ENCODE measurements around the gene ST6GALNAC5. TPM values are rescaled to one million over a fixed set of nuclear protein-coding genes. Genes with fewer than 3 reads are reported as not detected.

The ST6GALNAC5 gene
- total RNA-seq, 4 donors from 2014 or later = 3.6 to 23.4 (median 11.0) TPM

DNA sequence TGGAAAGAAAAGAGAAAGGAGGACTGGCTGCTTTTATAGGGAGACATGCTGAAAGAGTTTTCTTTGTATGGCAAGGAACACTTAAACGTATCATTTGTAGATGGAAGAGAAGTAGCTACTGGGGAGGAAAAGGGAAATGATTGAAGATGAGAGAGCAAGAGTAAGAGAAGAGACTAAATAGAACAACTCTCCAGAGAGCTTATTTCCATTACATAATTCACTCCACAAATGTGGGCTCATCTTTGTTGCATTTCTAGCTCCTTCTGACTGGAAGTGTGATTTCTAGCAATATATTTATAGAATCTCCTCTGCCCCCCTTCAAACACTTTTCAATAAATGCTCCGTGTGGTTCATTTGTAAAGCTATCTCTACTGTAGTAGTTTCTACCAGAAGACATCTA, 71.0 kb downstream of the ST6GALNAC5 start:
- no peak for TF ChIP-seq POLR2A (IDR thresholded peaks at IDR 0.05)
- no peak for TF ChIP-seq EP300 (IDR thresholded peaks at IDR 0.05)
- TF ChIP-seq POLR2AphosphoS5 (IDR thresholded peaks at IDR 0.05) = no peak
- TF ChIP-seq, protein P1, sequence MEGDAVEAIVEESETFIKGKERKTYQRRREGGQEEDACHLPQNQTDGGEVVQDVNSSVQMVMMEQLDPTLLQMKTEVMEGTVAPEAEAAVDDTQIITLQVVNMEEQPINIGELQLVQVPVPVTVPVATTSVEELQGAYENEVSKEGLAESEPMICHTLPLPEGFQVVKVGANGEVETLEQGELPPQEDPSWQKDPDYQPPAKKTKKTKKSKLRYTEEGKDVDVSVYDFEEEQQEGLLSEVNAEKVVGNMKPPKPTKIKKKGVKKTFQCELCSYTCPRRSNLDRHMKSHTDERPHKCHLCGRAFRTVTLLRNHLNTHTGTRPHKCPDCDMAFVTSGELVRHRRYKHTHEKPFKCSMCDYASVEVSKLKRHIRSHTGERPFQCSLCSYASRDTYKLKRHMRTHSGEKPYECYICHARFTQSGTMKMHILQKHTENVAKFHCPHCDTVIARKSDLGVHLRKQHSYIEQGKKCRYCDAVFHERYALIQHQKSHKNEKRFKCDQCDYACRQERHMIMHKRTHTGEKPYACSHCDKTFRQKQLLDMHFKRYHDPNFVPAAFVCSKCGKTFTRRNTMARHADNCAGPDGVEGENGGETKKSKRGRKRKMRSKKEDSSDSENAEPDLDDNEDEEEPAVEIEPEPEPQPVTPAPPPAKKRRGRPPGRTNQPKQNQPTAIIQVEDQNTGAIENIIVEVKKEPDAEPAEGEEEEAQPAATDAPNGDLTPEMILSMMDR (IDR thresholded peaks at IDR 0.05) = no peak
- no peak overlapping the region for H3K27ac ChIP-seq

GRCh38 chr1:76939050-76939816, 72.0 kb downstream of the ST6GALNAC5 start:
- no peaks in the 10 kb centered on the region for H3K36me3 ChIP-seq
- H3K27ac ChIP-seq = no peak overlapping the region
- no peaks in the 10 kb centered on the region for H3K9me3 ChIP-seq
- no peaks in the 10 kb centered on the region for H3K4me1 ChIP-seq
- 68 to 79% methylated on average over 5 to 7 of the region's 8 CpGs for WGBS, 2 donors (ENCODE audit: low coverage in 1 of 2)
- H3K4me3 ChIP-seq = no peak overlapping the region
- TF ChIP-seq POLR2A (IDR thresholded peaks at IDR 0.05) = no peak
- TF ChIP-seq, protein P1 (IDR thresholded peaks at IDR 0.05) = no peak
- no peak for TF ChIP-seq POLR2AphosphoS5 (IDR thresholded peaks at IDR 0.05)
- TF ChIP-seq EP300 (IDR thresholded peaks at IDR 0.05) = no peak
- H3K27me3 ChIP-seq = no peaks in the 10 kb centered on the region
- no peak for ATAC-seq

More for the DNA sequence above, 71.0 kb downstream of the ST6GALNAC5 start:
- Histone ChIP-seq H3K36me3 (no peaks in the 10 kb centered on the region), H3K27me3 (no peaks in the 10 kb centered on the region), H3K9me3 (no peaks in the 10 kb centered on the region), H3K4me3 (no peak overlapping the region), H3K4me1 (no peaks in the 10 kb centered on the region)
- ATAC-seq = no peak
- 24 to 32% methylated on average over 2 of the region's 2 CpGs for WGBS, 2 donors (ENCODE audit: low coverage in 1 of 2)

- no peaks in the 10 kb centered on the region for H3K9me3 ChIP-seq
- no peaks in the 10 kb centered on the region for H3K4me1 ChIP-seq
- no peak overlapping the region for H3K27ac ChIP-seq
- TF ChIP-seq EP300 (IDR thresholded peaks at IDR 0.05) (no peak), POLR2A (IDR thresholded peaks at IDR 0.05) (no peak), POLR2AphosphoS5 (IDR thresholded peaks at IDR 0.05) (no peak)
- TF ChIP-seq, protein P1 (IDR thresholded peaks at IDR 0.05) = no peak
- H3K4me3 ChIP-seq = no peak overlapping the region
- 74 to 92% methylated on average over 5 of the region's 5 CpGs for WGBS, 2 donors (ENCODE audit: low coverage in 1 of 2)
- ATAC-seq = no peak
- H3K36me3 ChIP-seq = no peaks in the 10 kb centered on the region
- no peaks in the 10 kb centered on the region for H3K27me3 ChIP-seq
Observed at GRCh38 chr1:76939817-76940216, 72.5 kb downstream of the ST6GALNAC5 start.

- no peak for ATAC-seq
- Histone ChIP-seq H3K27me3 (no peaks in the 10 kb centered on the region), H3K36me3 (no peaks in the 10 kb centered on the region), H3K9me3 (no peaks in the 10 kb centered on the region), H3K27ac (no peak overlapping the region), H3K4me3 (no peak overlapping the region), H3K4me1 (no peaks in the 10 kb centered on the region)
- 80 to 85% methylated on average over 4 of the region's 4 CpGs for WGBS, 2 donors (ENCODE audit: low coverage in 1 of 2)
- no peak for TF ChIP-seq POLR2AphosphoS5 (IDR thresholded peaks at IDR 0.05)
- no peak for TF ChIP-seq POLR2A (IDR thresholded peaks at IDR 0.05)
- no peak for TF ChIP-seq EP300 (IDR thresholded peaks at IDR 0.05)
Observed at GRCh38 chr1:76940571-76941335, 73.5 kb downstream of the ST6GALNAC5 start.

DNA sequence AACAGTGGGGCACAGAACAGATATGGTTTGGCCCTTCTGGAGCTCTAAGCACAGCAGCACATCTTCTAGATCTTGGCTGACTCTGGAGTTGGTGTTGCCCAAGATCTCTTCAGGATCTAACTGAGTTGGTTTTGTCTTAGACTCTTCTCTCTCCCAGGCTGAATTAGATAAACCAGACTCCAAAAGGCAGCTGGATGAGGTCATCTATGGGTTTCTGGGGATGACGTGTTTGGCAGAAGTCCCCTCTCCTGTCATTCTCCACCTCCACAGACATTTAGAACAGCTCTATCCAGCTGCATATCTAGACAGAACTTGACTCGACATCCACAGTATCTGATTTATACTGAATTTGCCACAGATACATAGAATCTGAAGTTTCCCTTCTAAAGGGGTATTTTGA, 75.3 kb downstream of the ST6GALNAC5 start:
- H3K36me3 ChIP-seq = no peaks in the 10 kb centered on the region
- ATAC-seq = no peak
- 56 to 71% methylated on average over 2 of the region's 2 CpGs for WGBS, 2 donors (ENCODE audit: low coverage in 1 of 2)
- H3K27me3 ChIP-seq = no peaks in the 10 kb centered on the region
- no peak overlapping the region for H3K4me3 ChIP-seq
- H3K4me1 ChIP-seq = no peaks in the 10 kb centered on the region
- H3K9me3 ChIP-seq = no peaks in the 10 kb centered on the region
- no peak for TF ChIP-seq POLR2AphosphoS5 (IDR thresholded peaks at IDR 0.05)
- no peak overlapping the region for H3K27ac ChIP-seq
